ENCODE measurements around the gene EHMT1.

The EHMT1 gene

DNA sequence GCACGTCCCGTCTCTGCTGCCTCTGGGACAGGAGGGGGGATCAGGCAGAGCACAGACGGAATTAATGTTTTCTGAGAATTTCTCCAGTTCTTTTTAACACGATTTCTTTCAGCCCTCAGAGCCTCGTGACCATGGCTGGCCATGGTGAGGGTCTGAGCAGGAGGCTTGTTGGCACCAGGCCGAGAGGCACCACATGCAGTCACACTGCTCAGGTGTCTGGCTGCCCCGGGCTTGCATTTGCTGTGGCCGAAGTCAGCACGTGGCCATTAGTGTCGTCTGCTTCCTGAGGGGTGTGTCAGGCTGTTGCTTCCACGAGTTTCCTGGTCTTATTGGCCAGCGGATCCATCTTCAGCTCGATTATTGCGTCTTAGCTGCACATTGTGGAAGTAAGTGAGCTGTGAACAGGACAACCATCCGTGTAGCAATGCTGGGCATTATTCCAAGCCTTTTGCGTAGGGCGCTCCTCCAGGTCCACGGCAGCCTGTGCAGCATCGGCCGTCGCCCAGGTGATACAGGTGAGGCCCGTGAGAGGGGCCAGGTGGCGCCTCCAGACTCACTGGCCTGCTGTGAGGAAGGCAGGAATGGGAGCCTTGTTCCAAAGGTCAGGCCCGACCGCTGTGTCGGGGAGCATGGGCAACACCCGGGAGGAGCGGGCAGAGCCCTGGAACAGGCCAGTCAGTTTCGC is 144.6 kb downstream of the EHMT1 start:
- Histone ChIP-seq H3K36me3 (ENCODE audit: control insufficient read depth, insufficient read depth, low read length) (peaks cover 40% of the 10 kb centered on the region), H3K27ac (ENCODE audit: insufficient read depth, low read length, poor library complexity, severe bottlenecking) (no peak overlapping the region), H3K4me1 (ENCODE audit: control insufficient read depth, insufficient read depth, low read length, poor library complexity, severe bottlenecking) (no peaks in the 10 kb centered on the region), H3K27me3 (replicated peaks; ENCODE audit: control insufficient read depth, insufficient read depth, low read length, poor library complexity, severe bottlenecking) (no peaks in the 10 kb centered on the region), H3K9me3 (ENCODE audit: control insufficient read depth, low read length) (no peaks in the 10 kb centered on the region), H3K4me3 (ENCODE audit: insufficient read depth, low read depth, low read length, poor library complexity, severe bottlenecking) (no peak overlapping the region)
- DNase-seq, result no peak

DNA sequence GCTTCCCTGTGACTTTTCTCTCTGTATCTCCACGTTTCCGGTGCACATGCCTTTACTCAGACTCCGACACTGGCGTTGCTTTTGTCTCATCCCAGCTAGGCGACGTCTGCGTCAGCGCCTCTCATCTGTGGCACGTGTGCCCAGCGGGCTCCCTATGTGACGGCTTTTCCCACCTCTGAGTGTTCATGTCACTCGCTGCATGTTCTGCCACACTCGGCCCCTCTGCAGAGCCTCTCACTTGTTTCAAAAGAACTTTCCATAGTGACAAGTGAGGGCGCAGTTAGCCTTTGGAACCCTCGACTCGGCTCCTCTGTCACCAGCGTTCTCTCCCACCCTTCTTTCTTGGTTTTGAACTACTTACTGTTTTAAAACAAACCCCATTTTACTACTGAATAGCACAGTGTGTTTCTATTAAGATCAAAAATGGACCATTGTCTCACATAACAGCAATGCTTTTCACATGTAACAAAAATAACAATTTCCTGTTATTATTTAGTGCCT is 145.4 kb downstream of the EHMT1 start:
- Histone ChIP-seq H3K27me3 (replicated peaks; ENCODE audit: control insufficient read depth, insufficient read depth, low read length, poor library complexity, severe bottlenecking) (no peaks in the 10 kb centered on the region), H3K4me3 (ENCODE audit: insufficient read depth, low read depth, low read length, poor library complexity, severe bottlenecking) (no peak overlapping the region), H3K36me3 (ENCODE audit: control insufficient read depth, insufficient read depth, low read length) (peaks cover 32% of the 10 kb centered on the region), H3K27ac (ENCODE audit: insufficient read depth, low read length, poor library complexity, severe bottlenecking) (no peak overlapping the region), H3K9me3 (ENCODE audit: control insufficient read depth, low read length) (no peaks in the 10 kb centered on the region), H3K4me1 (ENCODE audit: control insufficient read depth, insufficient read depth, low read length, poor library complexity, severe bottlenecking) (no peaks in the 10 kb centered on the region)
- no peak for DNase-seq

DNA sequence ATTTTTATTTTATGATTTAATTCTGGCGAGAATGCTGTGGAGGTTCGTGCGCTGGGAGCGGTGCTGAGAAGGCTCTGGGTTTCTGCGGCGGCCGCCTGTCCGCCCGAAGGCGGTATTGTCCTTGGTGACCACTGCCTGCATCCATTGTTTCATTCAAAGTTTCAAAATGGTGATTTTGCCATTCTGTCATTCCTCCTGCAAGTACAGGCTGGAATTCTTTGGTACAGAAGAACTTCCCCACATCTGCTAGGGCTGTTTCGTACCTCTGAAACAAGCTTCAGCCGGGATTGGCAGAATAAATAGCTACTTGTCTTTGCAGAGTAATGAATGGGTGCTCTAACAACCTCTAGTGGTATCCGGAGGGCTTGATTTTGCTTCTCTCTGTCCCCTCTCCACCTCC is 146.2 kb downstream of the EHMT1 start:
- H3K9me3 ChIP-seq (ENCODE audit: control insufficient read depth, low read length), result no peaks in the 10 kb centered on the region
- H3K27me3 ChIP-seq (replicated peaks; ENCODE audit: control insufficient read depth, insufficient read depth, low read length, poor library complexity, severe bottlenecking), result no peaks in the 10 kb centered on the region
- no peak overlapping the region for H3K4me3 ChIP-seq (ENCODE audit: insufficient read depth, low read depth, low read length, poor library complexity, severe bottlenecking)
- no peak overlapping the region for H3K27ac ChIP-seq (ENCODE audit: insufficient read depth, low read length, poor library complexity, severe bottlenecking)
- no peaks in the 10 kb centered on the region for H3K4me1 ChIP-seq (ENCODE audit: control insufficient read depth, insufficient read depth, low read length, poor library complexity, severe bottlenecking)
- no peak for DNase-seq
- peaks cover 35% of the 10 kb centered on the region for H3K36me3 ChIP-seq (ENCODE audit: control insufficient read depth, insufficient read depth, low read length)

DNA sequence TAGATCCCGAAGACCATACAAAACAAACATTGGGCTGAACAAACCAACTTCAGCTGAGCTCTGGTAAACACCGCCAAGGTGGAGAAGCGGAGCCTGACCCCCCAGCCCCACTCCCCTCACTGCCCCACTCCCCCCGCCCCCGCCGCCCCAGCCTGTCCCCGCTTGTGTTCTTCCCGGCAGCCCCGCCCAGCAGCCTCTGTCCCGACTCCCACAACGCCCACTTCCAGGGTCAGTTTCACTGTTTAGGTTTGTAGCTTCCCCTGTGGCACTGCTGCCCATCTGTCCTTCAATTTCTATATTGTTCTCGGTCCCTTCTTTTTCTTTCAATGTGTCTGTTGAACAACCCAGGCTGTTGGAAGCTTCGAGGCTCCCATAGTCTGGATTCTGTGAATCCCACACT is 146.7 kb downstream of the EHMT1 start:
- H3K4me1 ChIP-seq (ENCODE audit: control insufficient read depth, insufficient read depth, low read length, poor library complexity, severe bottlenecking), result no peaks in the 10 kb centered on the region
- no peak for DNase-seq

DNA sequence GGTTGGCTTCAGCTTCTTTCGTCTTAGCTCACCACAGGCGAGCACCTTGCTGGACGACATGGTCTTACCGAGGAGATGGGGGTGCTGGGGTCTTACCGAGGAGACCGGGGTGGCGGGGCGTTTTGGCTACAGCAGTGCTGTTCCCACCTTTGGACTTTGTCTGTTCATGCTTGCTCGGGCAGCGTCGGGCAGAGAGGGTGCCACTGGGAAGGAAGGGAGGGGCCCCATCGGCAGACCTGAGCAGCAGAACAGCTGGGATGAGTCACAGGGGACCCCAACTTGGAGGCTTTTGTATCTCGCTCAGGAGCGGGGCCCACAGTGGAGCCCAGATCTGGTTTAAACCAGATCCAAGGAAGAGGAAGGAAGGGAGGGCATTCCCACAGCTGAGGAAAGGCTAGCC is 152.8 kb downstream of the EHMT1 start:
- H3K36me3 ChIP-seq (ENCODE audit: control insufficient read depth, insufficient read depth, low read length), result peaks cover 32% of the 10 kb centered on the region
- H3K9me3 ChIP-seq (ENCODE audit: control insufficient read depth, low read length), result no peaks in the 10 kb centered on the region
- H3K4me1 ChIP-seq (ENCODE audit: control insufficient read depth, insufficient read depth, low read length, poor library complexity, severe bottlenecking), result no peaks in the 10 kb centered on the region
- H3K27me3 ChIP-seq (replicated peaks; ENCODE audit: control insufficient read depth, insufficient read depth, low read length, poor library complexity, severe bottlenecking), result no peaks in the 10 kb centered on the region
- no peak overlapping the region for H3K27ac ChIP-seq (ENCODE audit: insufficient read depth, low read length, poor library complexity, severe bottlenecking)
- H3K4me3 ChIP-seq (ENCODE audit: insufficient read depth, low read depth, low read length, poor library complexity, severe bottlenecking), result no peak overlapping the region
- DNase-seq, result no peak

More for the DNA sequence above, 146.7 kb downstream of the EHMT1 start:
- Histone ChIP-seq H3K9me3 (ENCODE audit: control insufficient read depth, low read length) (no peaks in the 10 kb centered on the region), H3K27ac (ENCODE audit: insufficient read depth, low read length, poor library complexity, severe bottlenecking) (no peak overlapping the region), H3K4me3 (ENCODE audit: insufficient read depth, low read depth, low read length, poor library complexity, severe bottlenecking) (no peak overlapping the region), H3K36me3 (ENCODE audit: control insufficient read depth, insufficient read depth, low read length) (peaks cover 39% of the 10 kb centered on the region), H3K27me3 (replicated peaks; ENCODE audit: control insufficient read depth, insufficient read depth, low read length, poor library complexity, severe bottlenecking) (no peaks in the 10 kb centered on the region)

DNA sequence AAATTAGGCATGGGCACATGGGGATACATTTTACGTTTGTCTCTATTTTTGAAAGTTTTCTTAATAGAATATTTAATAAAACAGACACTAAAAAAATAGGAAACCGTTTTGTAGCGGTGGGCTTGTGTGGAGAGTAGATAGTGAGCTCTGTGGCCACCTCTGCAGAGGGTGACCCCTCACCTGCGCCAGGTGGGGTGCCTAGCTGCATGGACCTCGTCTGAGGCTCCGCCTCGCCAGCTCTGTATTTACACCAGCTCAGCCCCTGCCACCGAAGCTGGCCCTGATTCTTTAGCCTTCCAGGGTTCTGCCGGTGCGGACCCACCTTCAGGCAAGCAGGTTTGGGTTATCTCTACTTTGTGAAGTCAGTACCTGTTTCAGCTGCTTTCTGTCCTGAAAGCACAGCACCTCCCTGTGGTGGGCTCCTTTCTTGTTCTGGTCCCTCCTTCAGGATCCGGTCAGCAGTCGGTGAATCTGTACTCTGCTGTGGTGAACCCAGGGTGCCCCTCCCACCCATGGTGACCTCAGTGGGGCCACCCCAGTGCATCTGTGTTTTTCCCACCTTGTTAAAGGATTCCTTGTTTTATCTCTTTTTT is 153.6 kb downstream of the EHMT1 start:
- H3K36me3 ChIP-seq (ENCODE audit: control insufficient read depth, insufficient read depth, low read length), result peaks cover 40% of the 10 kb centered on the region
- H3K9me3 ChIP-seq (ENCODE audit: control insufficient read depth, low read length), result no peaks in the 10 kb centered on the region
- H3K4me3 ChIP-seq (ENCODE audit: insufficient read depth, low read depth, low read length, poor library complexity, severe bottlenecking), result no peak overlapping the region
- H3K27ac ChIP-seq (ENCODE audit: insufficient read depth, low read length, poor library complexity, severe bottlenecking), result no peak overlapping the region
- H3K4me1 ChIP-seq (ENCODE audit: control insufficient read depth, insufficient read depth, low read length, poor library complexity, severe bottlenecking), result no peaks in the 10 kb centered on the region
- DNase-seq, result no peak
- H3K27me3 ChIP-seq (replicated peaks; ENCODE audit: control insufficient read depth, insufficient read depth, low read length, poor library complexity, severe bottlenecking), result no peaks in the 10 kb centered on the region

DNA sequence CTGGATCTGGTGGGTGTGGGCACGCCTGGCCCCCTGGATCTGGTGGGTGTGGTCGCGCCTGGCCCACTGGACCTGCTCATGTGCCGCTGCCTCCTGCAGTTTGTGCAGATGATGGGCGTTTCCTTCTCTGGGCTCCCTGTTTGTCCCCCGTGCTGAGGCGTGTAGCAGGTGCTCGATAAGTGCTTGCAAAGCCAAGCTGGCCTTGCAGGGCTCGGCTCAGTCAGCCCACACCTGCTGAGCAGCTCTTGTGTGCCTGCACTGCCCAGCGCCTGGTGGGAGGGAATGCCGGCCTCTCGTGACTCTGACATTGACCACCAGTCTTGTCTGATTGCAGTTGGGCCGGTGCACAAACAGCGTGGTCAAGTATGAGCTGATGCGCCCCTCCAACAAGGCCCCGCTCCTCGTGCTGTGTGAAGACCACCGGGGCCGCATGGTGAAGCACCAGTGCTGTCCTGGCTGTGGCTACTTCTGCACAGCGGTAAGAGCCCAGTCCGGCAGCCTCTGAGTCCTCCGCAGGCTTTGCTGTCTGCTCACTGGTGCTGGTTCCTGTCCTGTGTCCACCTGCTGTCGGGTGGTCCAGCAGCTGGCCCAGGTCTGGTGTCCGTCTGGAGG is 156.1 kb downstream of the EHMT1 start:
- DNase-seq, result no peak
- Histone ChIP-seq H3K9me3 (ENCODE audit: control insufficient read depth, low read length) (no peaks in the 10 kb centered on the region), H3K27ac (ENCODE audit: insufficient read depth, low read length, poor library complexity, severe bottlenecking) (no peak overlapping the region), H3K27me3 (replicated peaks; ENCODE audit: control insufficient read depth, insufficient read depth, low read length, poor library complexity, severe bottlenecking) (no peaks in the 10 kb centered on the region), H3K4me1 (ENCODE audit: control insufficient read depth, insufficient read depth, low read length, poor library complexity, severe bottlenecking) (no peaks in the 10 kb centered on the region), H3K36me3 (ENCODE audit: control insufficient read depth, insufficient read depth, low read length) (peaks cover 56% of the 10 kb centered on the region), H3K4me3 (ENCODE audit: insufficient read depth, low read depth, low read length, poor library complexity, severe bottlenecking) (no peak overlapping the region)

DNA sequence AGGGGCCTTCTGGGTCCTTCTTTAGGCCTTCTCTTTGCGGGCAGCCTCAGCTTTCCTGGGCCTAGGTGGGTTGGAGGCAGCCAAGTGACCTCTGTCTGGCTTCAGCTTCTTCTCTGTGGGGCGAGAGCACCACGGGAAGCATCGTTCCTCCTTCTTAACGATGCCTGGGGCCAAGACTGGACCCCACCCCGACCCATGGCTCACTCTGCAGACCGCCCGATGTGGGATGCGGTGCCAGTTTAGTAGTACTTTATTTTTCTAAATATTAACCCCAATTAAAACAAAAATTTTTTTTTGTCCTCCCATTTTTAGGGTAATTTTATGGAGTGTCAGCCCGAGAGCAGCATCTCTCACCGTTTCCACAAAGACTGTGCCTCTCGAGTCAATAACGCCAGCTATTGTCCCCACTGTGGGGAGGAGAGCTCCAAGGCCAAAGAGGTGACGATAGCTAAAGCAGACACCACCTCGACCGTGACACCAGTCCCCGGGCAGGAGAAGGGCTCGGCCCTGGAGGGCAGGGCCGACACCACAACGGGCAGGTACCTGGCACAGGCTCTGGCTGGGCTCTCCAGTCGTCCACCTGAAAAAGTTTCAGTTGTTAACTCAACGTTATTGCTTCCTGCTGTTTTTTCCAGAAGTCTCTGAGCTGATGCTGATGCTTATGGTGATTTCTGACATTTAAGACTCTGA is 157.6 kb downstream of the EHMT1 start:
- Histone ChIP-seq H3K9me3 (ENCODE audit: control insufficient read depth, low read length) (no peaks in the 10 kb centered on the region), H3K27ac (ENCODE audit: insufficient read depth, low read length, poor library complexity, severe bottlenecking) (no peak overlapping the region), H3K4me3 (ENCODE audit: insufficient read depth, low read depth, low read length, poor library complexity, severe bottlenecking) (no peak overlapping the region), H3K36me3 (ENCODE audit: control insufficient read depth, insufficient read depth, low read length) (peaks cover 53% of the 10 kb centered on the region), H3K4me1 (ENCODE audit: control insufficient read depth, insufficient read depth, low read length, poor library complexity, severe bottlenecking) (no peaks in the 10 kb centered on the region), H3K27me3 (replicated peaks; ENCODE audit: control insufficient read depth, insufficient read depth, low read length, poor library complexity, severe bottlenecking) (no peaks in the 10 kb centered on the region)
- no peak for DNase-seq

DNA sequence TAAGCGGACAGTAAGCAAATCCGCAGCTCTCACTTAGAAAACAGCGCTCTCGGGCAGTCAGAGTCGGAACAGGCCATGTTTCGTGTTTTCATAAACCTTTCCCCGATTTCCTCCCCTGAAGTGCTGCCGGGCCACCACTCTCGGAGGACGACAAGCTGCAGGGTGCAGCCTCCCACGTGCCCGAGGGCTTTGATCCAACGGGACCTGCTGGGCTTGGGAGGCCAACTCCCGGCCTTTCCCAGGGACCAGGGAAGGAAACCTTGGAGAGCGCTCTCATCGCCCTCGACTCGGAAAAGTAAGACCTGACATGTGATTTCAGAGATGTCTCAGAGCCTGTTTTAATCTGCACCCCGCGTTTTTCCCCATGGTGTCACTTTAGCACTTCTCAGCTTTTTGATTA is 159.0 kb downstream of the EHMT1 start:
- peaks cover 66% of the 10 kb centered on the region for H3K36me3 ChIP-seq (ENCODE audit: control insufficient read depth, insufficient read depth, low read length)

DNA sequence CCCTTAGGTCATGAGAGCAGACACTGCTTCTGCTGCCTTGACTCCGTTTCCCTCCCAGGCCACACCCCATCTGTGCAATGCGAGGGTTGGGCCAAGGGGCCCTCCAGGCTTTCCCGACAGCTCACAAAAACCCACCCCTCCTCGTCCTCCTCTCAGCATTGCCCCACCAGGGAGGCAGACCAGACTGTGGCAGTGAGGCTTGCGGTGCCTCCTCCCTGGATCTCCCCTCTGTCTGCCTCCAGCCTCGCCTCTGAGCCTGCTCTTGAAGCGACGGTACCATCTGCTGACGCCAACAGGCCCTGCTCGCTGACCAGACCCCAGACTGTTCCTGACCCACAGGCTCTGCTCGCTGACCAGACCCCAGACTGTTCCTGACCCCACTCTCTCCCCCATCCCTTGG is 159.5 kb downstream of the EHMT1 start:
- Histone ChIP-seq H3K4me3 (ENCODE audit: insufficient read depth, low read depth, low read length, poor library complexity, severe bottlenecking) (no peak overlapping the region), H3K9me3 (ENCODE audit: control insufficient read depth, low read length) (no peaks in the 10 kb centered on the region), H3K27me3 (replicated peaks; ENCODE audit: control insufficient read depth, insufficient read depth, low read length, poor library complexity, severe bottlenecking) (no peaks in the 10 kb centered on the region), H3K27ac (ENCODE audit: insufficient read depth, low read length, poor library complexity, severe bottlenecking) (no peak overlapping the region), H3K36me3 (ENCODE audit: control insufficient read depth, insufficient read depth, low read length) (peaks cover 72% of the 10 kb centered on the region), H3K4me1 (ENCODE audit: control insufficient read depth, insufficient read depth, low read length, poor library complexity, severe bottlenecking) (no peaks in the 10 kb centered on the region)
- DNase-seq, result no peak

More for the DNA sequence above, 159.0 kb downstream of the EHMT1 start:
- no peaks in the 10 kb centered on the region for H3K9me3 ChIP-seq (ENCODE audit: control insufficient read depth, low read length)
- no peak overlapping the region for H3K27ac ChIP-seq (ENCODE audit: insufficient read depth, low read length, poor library complexity, severe bottlenecking)
- H3K4me1 ChIP-seq (ENCODE audit: control insufficient read depth, insufficient read depth, low read length, poor library complexity, severe bottlenecking), result no peaks in the 10 kb centered on the region
- H3K4me3 ChIP-seq (ENCODE audit: insufficient read depth, low read depth, low read length, poor library complexity, severe bottlenecking), result no peak overlapping the region
- H3K27me3 ChIP-seq (replicated peaks; ENCODE audit: control insufficient read depth, insufficient read depth, low read length, poor library complexity, severe bottlenecking), result no peaks in the 10 kb centered on the region
- no peak for DNase-seq

Data from effector memory CD4-positive, alpha-beta T cell (primary cell).